Cerebellar nuclear complex (tissue), 1 donor: ENCODE data around the gene CCDC197.

Experiments used
- DNase-seq, 2 experiments: peaks; one replicate each; lab custom pipeline; 2025; lab: John Stamatoyannopoulos, UW

The CCDC197 gene

GRCh38 chr14:93997082-93997481 is at the start of gene CCDC197:
TSS of gene CCDC197 (plus strand) at chr14:93997301. CDS start at chr14:93998132, 831 bp downstream.
- no peak for DNase-seq

GRCh38 chr14:93949511-93950075 is 47.5 kb upstream of the CCDC197 start:
- DNase-seq: no peak

GRCh38 chr14:93950948-93951634 is 46.0 kb upstream of the CCDC197 start:
- DNase-seq: no peak

GRCh38 chr14:93951635-93952540 is 45.2 kb upstream of the CCDC197 start:
- DNase-seq: no peak

GRCh38 chr14:93952829-93953228 is 44.3 kb upstream of the CCDC197 start:
- DNase-seq: no peak

GRCh38 chr14:93953263-93953662 is 43.8 kb upstream of the CCDC197 start:
- no peak for DNase-seq

GRCh38 chr14:93953739-93954515 is 43.2 kb upstream of the CCDC197 start:
- DNase-seq: no peak

- DNase-seq: no peak
Observed at GRCh38 chr14:93954516-93954830, 42.6 kb upstream of the CCDC197 start.

GRCh38 chr14:93954900-93955849 is 41.9 kb upstream of the CCDC197 start:
- no peak for DNase-seq

GRCh38 chr14:93955850-93956481 is 41.1 kb upstream of the CCDC197 start:
- DNase-seq: no peak

GRCh38 chr14:93956514-93957332 is 40.4 kb upstream of the CCDC197 start:
- DNase-seq: no peak

GRCh38 chr14:93957333-93957710 is 39.8 kb upstream of the CCDC197 start:
- no peak for DNase-seq

- DNase-seq: no peak
Observed at GRCh38 chr14:93957751-93958566, 39.1 kb upstream of the CCDC197 start.

- DNase-seq: no peak
Observed at GRCh38 chr14:93958567-93959238, 38.4 kb upstream of the CCDC197 start.

GRCh38 chr14:93959239-93960107 is 37.6 kb upstream of the CCDC197 start:
- DNase-seq: no peak

GRCh38 chr14:93960108-93960475 is 37.0 kb upstream of the CCDC197 start:
- no peak for DNase-seq

- no peak for DNase-seq
Observed at GRCh38 chr14:93960774-93961438, 36.2 kb upstream of the CCDC197 start.
